Lower leg skin (tissue), 4 donors: ENCODE results near the gene COL4A2. TPM values are rescaled to one million over a fixed set of nuclear protein-coding genes. Genes with fewer than 3 reads are reported as not detected.

Experiments used
- DNase-seq, 2 donors: peaks; one replicate each; pipeline ENCODE4 v3.0.0-alpha.2; 2019; ENCODE audit warnings: low spot score in 2 of 2
- H3K4me3 ChIP-seq: fragments of 200-600 bp; sonication (generic); 2 replicates; pipeline ENCODE4 v1.5.1; 2017; ENCODE audit warnings: mild to moderate bottlenecking, low read depth; ENCODE audit not compliant: poor library complexity, severe bottlenecking
- CTCF ChIP-seq, 3 donors: fragments of 450-650 bp; IDR thresholded peaks; one replicate each; pipeline ENCODE4 v1.5.1; 2016; ENCODE audit warnings: antibody characterized with exemption in 3 of 3, mild to moderate bottlenecking in 3 of 3, moderate library complexity in 2 of 3
- POLR2A ChIP-seq, 2 donors: fragments of 450-650 bp; IDR thresholded peaks; one replicate each; pipeline ENCODE4 v1.6.1; 2016 to 2017; ENCODE audit warnings: antibody characterized with exemption in 2 of 2, mild to moderate bottlenecking in 1 of 2, moderate library complexity in 1 of 2
- WGBS, 2 donors: methylation state at CpG; one replicate each; pipeline ENCODE4 v1.1.5; 2018; 5-methylcytosine and 5-hydroxymethylcytosine counted together
- intact Hi-C: fragments of 100-400 bp; cut with DNase I; formaldehyde crosslinking; loops from one replicate; pipeline ENCODE4 v1.15.0; 2023; ENCODE audit warnings: low total_unique reads
- total RNA-seq, 4 donors: library from RNA; depleted of rRNA; stranded (reverse); fragments of >200 nt; gene quantifications; one replicate each; pipeline ENCODE4 v1.1.0, GENCODE V29; 2016

COL4A2 gene
- total RNA-seq, 4 donors from 2014 or later = 40.8 to 119 (median 58.9) TPM

- no peak overlapping the region for H3K4me3 ChIP-seq
- intact Hi-C loops = no loop called here
- DNase-seq = no peak
- TF ChIP-seq POLR2A (IDR thresholded peaks at IDR 0.05) (no peak), CTCF (IDR thresholded peaks at IDR 0.05) (no peak)
- 49 to 54% methylated on average over 17 of the region's 17 CpGs for WGBS, 2 donors
Observed at GRCh38 chr13:110506859-110507566, 199.9 kb downstream of the COL4A2 start.

- no peak for DNase-seq
- H3K4me3 ChIP-seq = no peak overlapping the region
- 67 to 79% methylated on average over 23 of the region's 23 CpGs for WGBS, 2 donors
- TF ChIP-seq POLR2A (IDR thresholded peaks at IDR 0.05) (no peak), CTCF (IDR thresholded peaks at IDR 0.05) (no peak)
- intact Hi-C loops = no loop called here
Observed at GRCh38 chr13:110507678-110508381, 200.7 kb downstream of the COL4A2 start.

- intact Hi-C loops = no loop called here
- DNase-seq = no peak
- no peak for TF ChIP-seq POLR2A (IDR thresholded peaks at IDR 0.05)
- TF ChIP-seq CTCF (IDR thresholded peaks at IDR 0.05) = no peak
- no peak overlapping the region for H3K4me3 ChIP-seq
- 72 to 78% methylated on average over 4 of the region's 4 CpGs for WGBS, 2 donors
Observed at GRCh38 chr13:110509478-110509926, 202.4 kb downstream of the COL4A2 start.

GRCh38 chr13:110509971-110510786, 203.1 kb downstream of the COL4A2 start:
- no peak for DNase-seq
- intact Hi-C loops = no loop called here
- no peak overlapping the region for H3K4me3 ChIP-seq
- WGBS, 2 donors = 57 to 67% methylated on average over 18 of the region's 18 CpGs
- TF ChIP-seq CTCF (IDR thresholded peaks at IDR 0.05) (no peak), POLR2A (IDR thresholded peaks at IDR 0.05) (no peak)

- H3K4me3 ChIP-seq = no peak overlapping the region
- intact Hi-C loops = no loop called here
- no peak for DNase-seq
- WGBS, 2 donors = 93 to 95% methylated on average over 31 of the region's 31 CpGs
- TF ChIP-seq POLR2A (IDR thresholded peaks at IDR 0.05) (no peak), CTCF (IDR thresholded peaks at IDR 0.05) (no peak)
Observed at GRCh38 chr13:110511509-110512181, 204.6 kb downstream of the COL4A2 start.
